HG03521 (cell line): ENCODE results near the gene WDR41.

Experiments
- ATAC-seq: cut with Tn5 transposase; IDR thresholded peaks from one replicate; pipeline ENCODE4 v1.9.1; 2021; ENCODE audit warnings: mild to moderate bottlenecking, moderate library complexity; ENCODE audit not compliant: unreplicated experiment

The WDR41 gene

GRCh38 chr5:77449277-77449676 lies 42.8 kb downstream of the WDR41 start:
- ATAC-seq: no peak

GRCh38 chr5:77448831-77449230 lies 43.3 kb downstream of the WDR41 start:
- ATAC-seq: no peak

- ATAC-seq: no peak
These were observed 47.8 kb downstream of the WDR41 start for GRCh38 chr5:77444356-77444755.

GRCh38 chr5:77443670-77444069 lies 48.4 kb downstream of the WDR41 start:
- ATAC-seq: no peak

- ATAC-seq: no peak
These were observed 54.0 kb downstream of the WDR41 start for GRCh38 chr5:77438071-77438470.

GRCh38 chr5:77437194-77437593 lies 54.9 kb downstream of the WDR41 start:
- ATAC-seq: no peak

- no peak for ATAC-seq
These were observed 60.4 kb downstream of the WDR41 start for GRCh38 chr5:77431719-77432118.

GRCh38 chr5:77431286-77431685 lies 60.8 kb downstream of the WDR41 start:
- no peak for ATAC-seq

GRCh38 chr5:77430726-77431125 lies 61.4 kb downstream of the WDR41 start:
- ATAC-seq: no peak

GRCh38 chr5:77428526-77428925 lies 63.6 kb downstream of the WDR41 start:
- no peak for ATAC-seq

GRCh38 chr5:77427998-77428397 lies 64.1 kb downstream of the WDR41 start:
- ATAC-seq: no peak

- no peak for ATAC-seq
These were observed 65.4 kb downstream of the WDR41 start for GRCh38 chr5:77426670-77427069.

GRCh38 chr5:77425998-77426659 lies 66.0 kb downstream of the WDR41 start:
- ATAC-seq: no peak

GRCh38 chr5:77425420-77425819 lies 66.7 kb downstream of the WDR41 start:
- no peak for ATAC-seq

- ATAC-seq: no peak
These were observed 67.2 kb downstream of the WDR41 start for GRCh38 chr5:77424921-77425320.

- no peak for ATAC-seq
These were observed 68.9 kb downstream of the WDR41 start for GRCh38 chr5:77423022-77423750.

- ATAC-seq: no peak
These were observed 71.2 kb downstream of the WDR41 start for GRCh38 chr5:77420940-77421339.

- no peak for ATAC-seq
These were observed 72.2 kb downstream of the WDR41 start for GRCh38 chr5:77419644-77420582.

GRCh38 chr5:77418601-77419581 lies 73.2 kb downstream of the WDR41 start:
- ATAC-seq: no peak

GRCh38 chr5:77418162-77418561 lies 74.0 kb downstream of the WDR41 start:
- ATAC-seq: no peak
